H9 (cell line): ENCODE measurements around the gene MMS19. TPM values are rescaled to one million over a fixed set of nuclear protein-coding genes. Genes with fewer than 3 reads are reported as not detected.

Experiments used
- DNase-seq: peaks from one replicate; pipeline ENCODE4 v3.0.0-alpha.2; 2017
- H2AFZ ChIP-seq: one replicate; pipeline ENCODE4 v1.6.1; 2013; ENCODE audit warnings: mild to moderate bottlenecking, low read length, control low read depth, moderate library complexity
- H2AK5ac ChIP-seq: 2 replicates; pipeline ENCODE4 v1.6.1; 2013; ENCODE audit warnings: low read length, control low read depth, mixed read lengths; ENCODE audit not compliant: insufficient read length
- H2BK120ac ChIP-seq: one replicate; pipeline ENCODE4 v1.6.1; 2013; ENCODE audit warnings: low read depth, mild to moderate bottlenecking, low read length, control low read depth, inconsistent platforms; ENCODE audit not compliant: poor library complexity, severe bottlenecking
- H2BK12ac ChIP-seq: 2 replicates; pipeline ENCODE4 v1.6.1; 2013; ENCODE audit warnings: low read length, control low read depth, mixed read lengths, low read depth; ENCODE audit not compliant: insufficient read length
- H2BK15ac ChIP-seq: 2 replicates; pipeline ENCODE4 v1.6.1; 2013; ENCODE audit warnings: low read depth, low read length, control low read depth
- H2BK20ac ChIP-seq: one replicate; pipeline ENCODE4 v1.6.1; 2013; ENCODE audit warnings: low read depth, mild to moderate bottlenecking, low read length, control low read depth, inconsistent platforms; ENCODE audit not compliant: poor library complexity, severe bottlenecking
- H2BK5ac ChIP-seq: 2 replicates; pipeline ENCODE4 v1.6.1; 2013; ENCODE audit warnings: low read length, control low read depth, mixed read lengths; ENCODE audit not compliant: insufficient read length
- H3K14ac ChIP-seq: 2 replicates; pipeline ENCODE4 v1.6.1; 2013; ENCODE audit warnings: low read length, control low read depth; ENCODE audit not compliant: insufficient read depth
- H3K18ac ChIP-seq: 2 replicates; pipeline ENCODE4 v1.6.1; 2013; ENCODE audit warnings: low read depth, mild to moderate bottlenecking, mixed read lengths, low read length, control low read depth; ENCODE audit not compliant: insufficient read length
- H3K23ac ChIP-seq: 2 replicates; pipeline ENCODE4 v1.6.1; 2013; ENCODE audit warnings: low read length, control low read depth, mixed read lengths, low read depth; ENCODE audit not compliant: insufficient read length
- H3K23me2 ChIP-seq: 2 replicates; pipeline ENCODE4 v1.6.1; 2013; ENCODE audit warnings: low read depth, mild to moderate bottlenecking, mixed read lengths, low read length, control low read depth; ENCODE audit not compliant: insufficient read length, poor library complexity, severe bottlenecking
- H3K27ac ChIP-seq: 2 replicates; pipeline ENCODE4 v1.5.1; 2013; ENCODE audit warnings: low read length, control low read depth, mixed read lengths, low read depth; ENCODE audit not compliant: insufficient read length
- H3K27me3 ChIP-seq: 2 replicates; pipeline ENCODE4 v1.6.1; 2013; ENCODE audit warnings: low read length, control low read depth, inconsistent platforms; ENCODE audit not compliant: insufficient read depth
- H3K4ac ChIP-seq: 2 replicates; pipeline ENCODE4 v1.6.1; 2013; ENCODE audit warnings: low read depth, mild to moderate bottlenecking, control low read depth, inconsistent platforms, low read length, moderate library complexity
- H3K4me1 ChIP-seq: 2 replicates; pipeline ENCODE4 v1.6.1; 2013; ENCODE audit warnings: low read length, control low read depth, inconsistent platforms; ENCODE audit not compliant: insufficient read depth
- H3K4me2 ChIP-seq: 2 replicates; pipeline ENCODE4 v1.6.1; 2013; ENCODE audit warnings: low read length, control low read depth, mixed read lengths; ENCODE audit not compliant: insufficient read length, insufficient read depth
- H3K56ac ChIP-seq: 2 replicates; pipeline ENCODE4 v1.6.1; 2013; ENCODE audit warnings: low read depth, mild to moderate bottlenecking, mixed read lengths, low read length, control low read depth; ENCODE audit not compliant: insufficient read length
- H3K79me1 ChIP-seq: 2 replicates; pipeline ENCODE4 v1.6.1; 2013; ENCODE audit warnings: low read depth, mild to moderate bottlenecking, moderate library complexity, low read length, control low read depth, inconsistent platforms; ENCODE audit not compliant: insufficient read depth, poor library complexity, severe bottlenecking
- H3K79me2 ChIP-seq: 2 replicates; pipeline ENCODE4 v1.6.1; 2013; ENCODE audit warnings: low read length, control low read depth, inconsistent platforms; ENCODE audit not compliant: insufficient read depth
- H3K9ac ChIP-seq: 2 replicates; pipeline ENCODE4 v1.6.1; 2013; ENCODE audit warnings: low read length, control low read depth, mixed read lengths; ENCODE audit not compliant: insufficient read length; ENCODE audit errors: extremely low read depth
- H3K9me3 ChIP-seq: one replicate; pipeline ENCODE4 v1.6.1; 2013; ENCODE audit warnings: low read depth, low read length, inconsistent platforms; ENCODE audit not compliant: control insufficient read depth
- H3T11ph ChIP-seq: one replicate; pipeline ENCODE4 v1.6.1; 2013; ENCODE audit warnings: mild to moderate bottlenecking, low read length, control low read depth, inconsistent platforms
- H4K20me1 ChIP-seq: one replicate; pipeline ENCODE4 v1.6.1; 2013; ENCODE audit not compliant: control insufficient read depth, insufficient read length, insufficient read depth
- H4K5ac ChIP-seq: 2 replicates; pipeline ENCODE4 v1.6.1; 2013; ENCODE audit warnings: low read depth, mild to moderate bottlenecking, mixed read lengths, low read length, control low read depth; ENCODE audit not compliant: insufficient read length
- H4K8ac ChIP-seq: replicated peaks from 2 replicates; pipeline ENCODE4 v1.6.1; 2013; ENCODE audit warnings: low read length, control low read depth, mixed read lengths, low read depth; ENCODE audit not compliant: insufficient read length
- H4K91ac ChIP-seq: 2 replicates; pipeline ENCODE4 v1.6.1; 2013; ENCODE audit warnings: low read depth, mild to moderate bottlenecking, moderate library complexity, mixed read lengths, low read length, control low read depth; ENCODE audit not compliant: insufficient read length
- H3K27ac Mint-ChIP-seq, 3 experiments: 2 replicates in 2 of 3; 3 replicates in 1 of 3; pipeline ENCODE4 v1.8.0; 2020 to 2021; ENCODE audit warnings: mixed read lengths in 3 of 3, mild to moderate bottlenecking in 1 of 3, moderate library complexity in 1 of 3
- H3K27me3 Mint-ChIP-seq: 2 replicates; pipeline ENCODE4 v1.8.0; 2021; ENCODE audit warnings: low read depth, mild to moderate bottlenecking, moderate library complexity, mixed read lengths
- H3K36me3 Mint-ChIP-seq, 3 experiments: 2 replicates in 2 of 3; 3 replicates in 1 of 3; pipeline ENCODE4 v1.8.0; 2020 to 2021; ENCODE audit warnings: low read depth in 3 of 3, mixed read lengths in 3 of 3; ENCODE audit not compliant: insufficient read depth in 1 of 3
- H3K4me1 Mint-ChIP-seq, 2 experiments: 2 replicates each; pipeline ENCODE4 v1.8.0; 2020; ENCODE audit warnings: mixed read lengths in 2 of 2
- H3K4me3 Mint-ChIP-seq, 2 experiments: 2 replicates in 1 of 2; 3 replicates in 1 of 2; pipeline ENCODE4 v1.8.0; 2020 to 2021; ENCODE audit warnings: mild to moderate bottlenecking in 2 of 2, mixed read lengths in 2 of 2, moderate library complexity in 1 of 2
- H3K9me3 Mint-ChIP-seq, 2 experiments: 2 replicates in 1 of 2; 3 replicates in 1 of 2; pipeline ENCODE4 v1.8.0; 2020; ENCODE audit warnings: mild to moderate bottlenecking in 2 of 2, mixed read lengths in 2 of 2, moderate library complexity in 1 of 2
- CTCF ChIP-seq: fragments of 200-600 bp; sonication (generic); conservative IDR thresholded peaks from 3 replicates; pipeline ENCODE4 v1.8.0; 2021; ENCODE audit warnings: antibody characterized with exemption, mild to moderate bottlenecking
- WGBS: extraction: QIAGEN DNeasy Blood & Tissue Kit; methylation state at CpG from one replicate; pipeline ENCODE4 v1.1.7; 2013; ENCODE audit warnings: missing lambda C conversion rate, low lambda C conversion rate, mixed read lengths; ENCODE audit not compliant: insufficient read length; ENCODE audit errors: extremely low coverage; 5-methylcytosine and 5-hydroxymethylcytosine counted together
- total RNA-seq: library from RNA; stranded (reverse); gene quantifications from 2 replicates; pipeline ENCODE4 v1.2.1, GENCODE V29; 2021

The MMS19 gene
- total RNA-seq, 1 experiment from 2014 or later: 102 TPM

GRCh38 chr10:97427571-97428179 lies 70.5 kb downstream of the MMS19 start:
- no peak for TF ChIP-seq CTCF
- Histone ChIP-seq H3K18ac (peak overlapping the region; percentile 83), H4K8ac (no peak overlapping the region), H3K4me1 (no peaks in the 10 kb centered on the region), H2AFZ (no peak overlapping the region), H3K56ac (no peak overlapping the region), H3K14ac (peak overlapping the region; percentile 21; the same call in 1 of the 2 replicates), H3T11ph (no peak overlapping the region), H3K27me3 (no peaks in the 10 kb centered on the region), H4K5ac (peak overlapping the region; percentile 6), H3K23ac (no peak overlapping the region), H2BK5ac (no peak overlapping the region), H4K20me1 (no peaks in the 10 kb centered on the region), H2AK5ac (no peak overlapping the region), H3K9ac (peak overlapping the region; percentile 99), H2BK120ac (no peak overlapping the region), H2BK12ac (no peak overlapping the region), H3K79me1 (no peaks in the 10 kb centered on the region), H3K9me3 (no peaks in the 10 kb centered on the region), H2BK15ac (no peak overlapping the region), H4K91ac (no peak overlapping the region), H3K4ac (no peak overlapping the region; the same call in 1 of the 2 replicates), H2BK20ac (no peak overlapping the region), H3K23me2 (peaks cover 9% of the 10 kb centered on the region), H3K27ac (peak overlapping the region; percentile 74), H3K4me2 (peak overlapping the region; percentile 83), H3K79me2 (peaks cover 19% of the 10 kb centered on the region; the same call in 1 of the 2 replicates)
- peak overlapping the region; percentile 90 to 96 for H3K4me3 Mint-ChIP-seq
- peaks cover 17 to 19% of the 10 kb centered on the region in 2 experiments for H3K4me1 Mint-ChIP-seq
- WGBS: no CpG with 5 or more reads among the region's 9 CpGs
- peak; percentile 86 for DNase-seq
- H3K9me3 Mint-ChIP-seq: peaks cover 0 to 2% of the 10 kb centered on the region in 2 experiments; a peak in 1 of 5 replicates
- peak overlapping the region; percentile 96 to 99 (median 99) for H3K27ac Mint-ChIP-seq
- 0 out of 2 replicates have a peak, but pooled peaks cover 1% of the 10 kb centered on the region for H3K27me3 Mint-ChIP-seq
- H3K36me3 Mint-ChIP-seq: peaks cover 41 to 55% (median 44%) of the 10 kb centered on the region in 3 experiments
